H4 (cell line): ENCODE measurements around the gene DNAJC7. TPM values are rescaled to one million over a fixed set of nuclear protein-coding genes. Genes with fewer than 3 reads are reported as not detected.
"Not testable (repeated sequence)": the region's sequence is repeated elsewhere in the genome, so short reads cannot be mapped to it uniquely, and the experiment has no call there.

Experiments
- DNase-seq: peaks from one replicate; pipeline ENCODE4 v3.0.0-alpha.2; 2015; ENCODE audit warnings: low spot score
- total RNA-seq: library from RNA; depleted of rRNA; stranded (reverse); fragments of >200 nt; shearing (Covaris generic); gene quantifications from 2 replicates; pipeline ENCODE4 v1.2.3, GENCODE V29; 2014

Gene DNAJC7
- total RNA-seq, 1 experiment from 2014 or later, result 86.7 TPM

- DNase-seq, result peak; percentile 34
These were observed 60.0 kb downstream of the DNAJC7 start for GRCh38 chr17:41957031-41957868.

GRCh38 chr17:41956522-41956921 is 60.7 kb downstream of the DNAJC7 start:
- DNase-seq, result no peak

- no peak for DNase-seq
These were observed 68.3 kb downstream of the DNAJC7 start for GRCh38 chr17:41948762-41949460.

- DNase-seq, result no peak
These were observed 72.3 kb downstream of the DNAJC7 start for GRCh38 chr17:41944943-41945342.

- no peak for DNase-seq
These were observed 73.7 kb downstream of the DNAJC7 start for GRCh38 chr17:41943492-41943891.

GRCh38 chr17:41942626-41943373 is 74.4 kb downstream of the DNAJC7 start:
- no peak for DNase-seq

- no peak for DNase-seq
These were observed 76.1 kb downstream of the DNAJC7 start for GRCh38 chr17:41941168-41941567.

- DNase-seq, result no peak
These were observed 77.5 kb downstream of the DNAJC7 start for GRCh38 chr17:41939693-41940090.

- DNase-seq, result no peak
These were observed 78.1 kb downstream of the DNAJC7 start for GRCh38 chr17:41939044-41939692.

- no peak for DNase-seq
These were observed 79.0 kb downstream of the DNAJC7 start for GRCh38 chr17:41937970-41938954.

- no peak for DNase-seq
These were observed 81.6 kb downstream of the DNAJC7 start for GRCh38 chr17:41935641-41936040.

GRCh38 chr17:41932816-41933389 is 84.3 kb downstream of the DNAJC7 start:
- no peak for DNase-seq

GRCh38 chr17:41931715-41932114 is 85.5 kb downstream of the DNAJC7 start:
- DNase-seq, result not testable (repeated sequence)

GRCh38 chr17:41930833-41931156 is 86.4 kb downstream of the DNAJC7 start:
- not testable (repeated sequence) for DNase-seq

- peak; percentile 97 for DNase-seq
These were observed 87.0 kb downstream of the DNAJC7 start, which contains the start of gene ODAD4 for GRCh38 chr17:41930009-41930832. Gene ODAD4 (plus strand): TSS chr17:41930617. CDS start chr17:41930724, 107 bp downstream.

- no peak for DNase-seq
These were observed 88.5 kb downstream of the DNAJC7 start for GRCh38 chr17:41928693-41929251.
